HCT116 (cell line): ENCODE measurements around the gene SDK1. TPM values are rescaled to one million over a fixed set of nuclear protein-coding genes. Genes with fewer than 3 reads are reported as not detected.

Source experiments
- ATAC-seq: fragments of 200-7000 bp; cut with Tn5 transposase; 2 replicates; pipeline ENCODE4 v1.9.1; 2020; ENCODE audit warnings: mild to moderate bottlenecking, moderate library complexity
- BruUV-seq: library from RNA; stranded (reverse); fragments of 400-500 nt; replicated peaks from 2 replicates; lab custom pipeline; 2021; lab: Mats Ljungman, UMichigan
- CTCF ChIA-PET: fragments of 300-600 bp; sonication (Branson Sonifier 250); formaldehyde crosslinking; loops from one replicate; lab custom pipeline; 2021; ENCODE audit warnings: antibody characterized with exemption; lab: Charles Lee
- POLR2A ChIA-PET: fragments of 300-600, 350-600 bp; sonication (Branson Sonifier 250); formaldehyde crosslinking; loops from one replicate; lab custom pipeline; 2021; ENCODE audit warnings: antibody characterized with exemption; lab: Charles Lee
- RAD21 ChIA-PET, 2 experiments: fragments of 300-600 bp; sonication (Branson Sonifier 250); formaldehyde crosslinking; loops; one replicate each; lab custom pipeline; 2023; ENCODE audit warnings: low total read pairs in 2 of 2; ENCODE audit not compliant: uncharacterized antibody in 2 of 2, unreplicated experiment in 2 of 2, low non-redundant PET in 1 of 2; lab: Charles Lee
- DNase-seq: peaks from one replicate; pipeline ENCODE4 v3.0.0-alpha.2; 2010; ENCODE audit warnings: low read depth, low spot score
- H2AFZ ChIP-seq: fragments of 200-600 bp; shearing (Covaris generic), sonication (generic); 2 replicates; pipeline ENCODE4 v1.6.1; 2017; ENCODE audit warnings: low read depth, mixed run types, mixed read lengths, antibody characterized with exemption, low read length; ENCODE audit not compliant: poor library complexity, severe bottlenecking
- H3K27ac ChIP-seq: 2 replicates; pipeline ENCODE4 v1.5.1; 2012; ENCODE audit warnings: low read depth, low read length
- H3K27me3 ChIP-seq: fragments of 200-600 bp; sonication (generic); 2 replicates; pipeline ENCODE4 v1.6.1; 2016; ENCODE audit warnings: mixed run types, low read length, mixed read lengths; ENCODE audit not compliant: insufficient read depth
- H3K36me3 ChIP-seq, 2 experiments: fragments of 200-500 bp in 1 of 2; fragments of 200-600 bp in 1 of 2; sonication (Bioruptor generic) in 1 of 2; sonication (generic) in 1 of 2; 2 replicates each; pipeline versions ENCODE4 v1.5.1 to v1.6.1; 2014 to 2016; ENCODE audit warnings: low read length in 2 of 2, inconsistent platforms in 1 of 2, mixed read lengths in 1 of 2, mixed run types in 1 of 2; ENCODE audit not compliant: insufficient read depth in 2 of 2, control insufficient read depth in 1 of 2
- H3K4me1 ChIP-seq, 2 experiments: fragments of 200-600 bp in 1 of 2; sonication (generic) in 1 of 2; 2 replicates each; pipeline versions ENCODE4 v1.5.1 to v1.6.1; 2012 to 2017; ENCODE audit warnings: low read length in 2 of 2, inconsistent platforms in 1 of 2, mild to moderate bottlenecking in 1 of 2, mixed read lengths in 1 of 2, mixed run types in 1 of 2, moderate library complexity in 1 of 2; ENCODE audit not compliant: insufficient read depth in 2 of 2, control insufficient read depth in 1 of 2
- H3K4me2 ChIP-seq: fragments of 200-600 bp; sonication (generic); 2 replicates; pipeline ENCODE4 v1.6.1; 2017; ENCODE audit warnings: mixed run types, low read length, mixed read lengths
- H3K4me3 ChIP-seq, 2 experiments: fragments of 200-600 bp in 1 of 2; sonication (generic) in 1 of 2; replicated peaks in 1 of 2; 2 replicates each; pipeline ENCODE4 v1.5.1; 2011 to 2016; ENCODE audit warnings: low read length in 2 of 2, control low read depth in 1 of 2, low read depth in 1 of 2, mild to moderate bottlenecking in 1 of 2, mixed read lengths in 1 of 2, mixed run types in 1 of 2
- H3K79me2 ChIP-seq: fragments of 200-600 bp; sonication (generic); 2 replicates; pipeline ENCODE4 v1.6.1; 2017; ENCODE audit warnings: mild to moderate bottlenecking, mixed run types, low read length, moderate library complexity, mixed read lengths; ENCODE audit not compliant: insufficient read depth
- H3K9ac ChIP-seq: fragments of 200-600 bp; sonication (generic); 2 replicates; pipeline ENCODE4 v1.6.1; 2016; ENCODE audit warnings: low read length, mixed read lengths
- H3K9me2 ChIP-seq: fragments of 200-600 bp; sonication (generic), shearing (Covaris generic); 2 replicates; pipeline ENCODE4 v1.6.1; 2017; ENCODE audit warnings: mixed run types, mild to moderate bottlenecking, moderate library complexity; ENCODE audit not compliant: insufficient read depth
- H3K9me3 ChIP-seq, 2 experiments: fragments of 200-500 bp in 1 of 2; fragments of 200-600 bp in 1 of 2; sonication (Bioruptor generic) in 1 of 2; sonication (generic) in 1 of 2; 2 replicates each; pipeline ENCODE4 v1.6.1; 2014 to 2017; ENCODE audit warnings: low read length in 2 of 2, mixed read lengths in 2 of 2, inconsistent platforms in 1 of 2, low read depth in 1 of 2, mild to moderate bottlenecking in 1 of 2, mixed run types in 1 of 2, moderate library complexity in 1 of 2; ENCODE audit not compliant: control insufficient read depth in 1 of 2, insufficient read depth in 1 of 2
- H4K20me1 ChIP-seq: fragments of 200-600 bp; sonication (generic), shearing (Covaris generic); 2 replicates; pipeline ENCODE4 v1.6.1; 2017; ENCODE audit warnings: mixed run types, mild to moderate bottlenecking, moderate library complexity; ENCODE audit not compliant: insufficient read depth
- ELF1 ChIP-seq: IDR thresholded peaks from 2 replicates; pipeline ENCODE4 v1.6.1; 2012; ENCODE audit warnings: low read depth, borderline replicate concordance
- EZH2 ChIP-seq: fragments of 200-600 bp; sonication (generic); IDR thresholded peaks from 2 replicates; pipeline ENCODE4 v1.6.1; 2017; ENCODE audit warnings: antibody characterized with exemption, mixed run types
- EZH2phosphoT487 ChIP-seq: fragments of 200-600 bp; IDR thresholded peaks from 2 replicates; pipeline ENCODE4 v1.6.1; 2018; ENCODE audit warnings: antibody characterized with exemption, borderline replicate concordance
- SP1 ChIP-seq: IDR thresholded peaks from 2 replicates; pipeline ENCODE4 v1.6.1; 2012; ENCODE audit warnings: low read depth
- SRF ChIP-seq: IDR thresholded peaks from 2 replicates; pipeline ENCODE4 v1.6.1; 2012; ENCODE audit warnings: low read depth
- TCF7L2 ChIP-seq: IDR thresholded peaks from 2 replicates; pipeline ENCODE4 v1.7.0; 2011; ENCODE audit warnings: borderline replicate concordance, inconsistent platforms; ENCODE audit not compliant: insufficient read depth, insufficient read length; ENCODE audit errors: extremely low read depth
- YY1 ChIP-seq: IDR thresholded peaks from 2 replicates; pipeline ENCODE4 v1.6.1; 2011; ENCODE audit warnings: low read length, low read depth, moderate library complexity, mild to moderate bottlenecking; ENCODE audit not compliant: insufficient replicate concordance; ENCODE audit errors: extremely low read depth
- ZNF274 ChIP-seq: fragments of 200-500 bp; sonication (Bioruptor generic); IDR thresholded peaks from 2 replicates; pipeline ENCODE4 v1.6.1; 2014; ENCODE audit warnings: mild to moderate bottlenecking, low read depth, low read length, inconsistent platforms
- intact Hi-C: fragments of 100-400 bp; cut with micrococcal nuclease; formaldehyde crosslinking; loops from 2 replicates; pipeline ENCODE4 v1.10.0; 2022
- total RNA-seq: library from RNA; stranded (reverse); gene quantifications from one replicate; pipeline ENCODE4 v1.2.1, GENCODE V29; 2021; ENCODE audit not compliant: unreplicated experiment
- TF ChIP-seq, protein P1 (sequence below): IDR thresholded peaks from 2 replicates; pipeline ENCODE4 v1.6.1; 2011; ENCODE audit warnings: mild to moderate bottlenecking, low read length, moderate library complexity; ENCODE audit not compliant: insufficient replicate concordance; ENCODE audit errors: extremely low read depth
- TF ChIP-seq, protein P2 (sequence below): IDR thresholded peaks from 2 replicates; pipeline ENCODE4 v1.6.1; 2012; ENCODE audit warnings: low read depth

SDK1 gene
- total RNA-seq, 1 experiment from 2014 or later, result 0.05 TPM

DNA sequence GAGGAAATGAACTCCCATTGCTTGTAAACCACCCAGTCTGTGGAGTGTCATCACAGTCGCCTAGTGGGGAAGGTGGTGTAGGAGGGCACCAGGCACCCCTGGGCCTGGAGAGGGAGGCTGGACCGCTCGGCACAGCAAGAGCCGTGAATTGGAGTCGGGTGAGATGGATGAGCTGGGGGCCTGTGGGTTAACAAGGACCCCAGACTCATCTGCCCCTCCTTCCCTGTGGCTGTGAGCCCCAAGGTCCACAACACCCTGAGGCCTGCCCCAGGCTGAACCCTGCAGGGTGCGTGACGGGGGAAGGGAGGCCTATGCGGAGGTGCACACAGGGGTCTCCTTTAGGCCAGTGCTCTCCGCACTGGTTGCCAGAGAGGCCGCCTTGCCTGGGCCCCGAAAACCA is 799.6 kb downstream of the SDK1 start (continued):
- TF ChIP-seq EZH2phosphoT487 (no peak), EZH2 (no peak)

DNA sequence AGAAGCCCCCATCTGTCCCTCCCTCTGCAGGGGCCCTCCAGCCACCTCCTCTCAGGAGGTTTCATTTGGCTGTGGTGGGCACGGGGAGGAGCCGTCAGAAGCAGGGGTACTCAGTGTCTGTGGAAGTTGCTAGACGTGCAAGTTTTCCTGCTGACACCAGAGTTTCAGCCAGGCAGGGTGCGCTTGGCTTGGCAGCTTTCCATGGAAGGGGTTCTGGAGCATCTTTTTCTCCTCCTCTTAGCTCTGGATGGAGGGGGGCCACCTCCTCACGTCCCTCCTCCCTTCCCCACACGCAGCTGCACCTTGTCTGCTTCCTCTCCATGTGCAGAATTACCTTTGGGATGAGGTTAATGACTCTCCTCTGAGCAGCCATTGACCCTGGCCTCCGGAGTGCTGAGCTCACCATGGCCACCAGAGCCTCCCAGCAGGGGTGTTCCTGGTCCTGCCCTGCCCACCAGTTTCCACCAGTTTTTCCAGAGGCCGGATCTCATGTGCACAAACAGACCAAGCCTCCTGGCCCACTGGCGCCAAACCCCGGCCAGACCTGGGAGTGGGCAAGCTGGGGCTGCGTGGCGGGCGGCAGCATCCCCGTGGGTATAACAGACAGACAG is 801.3 kb downstream of the SDK1 start:
- Histone ChIP-seq H3K79me2 (no peaks in the 10 kb centered on the region), H3K4me1 (peaks cover 0 to 9% of the 10 kb centered on the region in 2 experiments; a peak in 3 of 4 replicates), H4K20me1 (no peaks in the 10 kb centered on the region), H3K9ac (no peak overlapping the region), H3K4me2 (no peak overlapping the region), H3K27me3 (no peaks in the 10 kb centered on the region), H3K4me3 (no peak overlapping the region), H2AFZ (no peak overlapping the region), H3K9me3 (no peaks in the 10 kb centered on the region), H3K9me2 (no peaks in the 10 kb centered on the region), H3K36me3 (no peaks in the 10 kb centered on the region), H3K27ac (no peak overlapping the region)
- BruUV-seq, result no TSS peak
- intact Hi-C loops, result no loop called here
- ATAC-seq (no peak), DNase-seq (no peak)
- ChIA-PET CTCF (interaction anchor here (1.8 to 2.3 kb wide), 2 partner anchors 9 to 377 kb away, joined by 6 to 11 read pairs; no protein-coding TSS in a partner anchor), RAD21 (no interaction called here), POLR2A (no interaction called here)
- TF ChIP-seq ZNF274 (no peak), SP1 (no peak), ELF1 (no peak), YY1 (no peak), TCF7L2 (no peak), SRF (no peak), EZH2phosphoT487 (no peak)
- TF ChIP-seq, protein P1, sequence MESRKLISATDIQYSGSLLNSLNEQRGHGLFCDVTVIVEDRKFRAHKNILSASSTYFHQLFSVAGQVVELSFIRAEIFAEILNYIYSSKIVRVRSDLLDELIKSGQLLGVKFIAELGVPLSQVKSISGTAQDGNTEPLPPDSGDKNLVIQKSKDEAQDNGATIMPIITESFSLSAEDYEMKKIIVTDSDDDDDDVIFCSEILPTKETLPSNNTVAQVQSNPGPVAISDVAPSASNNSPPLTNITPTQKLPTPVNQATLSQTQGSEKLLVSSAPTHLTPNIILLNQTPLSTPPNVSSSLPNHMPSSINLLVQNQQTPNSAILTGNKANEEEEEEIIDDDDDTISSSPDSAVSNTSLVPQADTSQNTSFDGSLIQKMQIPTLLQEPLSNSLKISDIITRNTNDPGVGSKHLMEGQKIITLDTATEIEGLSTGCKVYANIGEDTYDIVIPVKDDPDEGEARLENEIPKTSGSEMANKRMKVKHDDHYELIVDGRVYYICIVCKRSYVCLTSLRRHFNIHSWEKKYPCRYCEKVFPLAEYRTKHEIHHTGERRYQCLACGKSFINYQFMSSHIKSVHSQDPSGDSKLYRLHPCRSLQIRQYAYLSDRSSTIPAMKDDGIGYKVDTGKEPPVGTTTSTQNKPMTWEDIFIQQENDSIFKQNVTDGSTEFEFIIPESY, result no peak
- TF ChIP-seq, protein P2, sequence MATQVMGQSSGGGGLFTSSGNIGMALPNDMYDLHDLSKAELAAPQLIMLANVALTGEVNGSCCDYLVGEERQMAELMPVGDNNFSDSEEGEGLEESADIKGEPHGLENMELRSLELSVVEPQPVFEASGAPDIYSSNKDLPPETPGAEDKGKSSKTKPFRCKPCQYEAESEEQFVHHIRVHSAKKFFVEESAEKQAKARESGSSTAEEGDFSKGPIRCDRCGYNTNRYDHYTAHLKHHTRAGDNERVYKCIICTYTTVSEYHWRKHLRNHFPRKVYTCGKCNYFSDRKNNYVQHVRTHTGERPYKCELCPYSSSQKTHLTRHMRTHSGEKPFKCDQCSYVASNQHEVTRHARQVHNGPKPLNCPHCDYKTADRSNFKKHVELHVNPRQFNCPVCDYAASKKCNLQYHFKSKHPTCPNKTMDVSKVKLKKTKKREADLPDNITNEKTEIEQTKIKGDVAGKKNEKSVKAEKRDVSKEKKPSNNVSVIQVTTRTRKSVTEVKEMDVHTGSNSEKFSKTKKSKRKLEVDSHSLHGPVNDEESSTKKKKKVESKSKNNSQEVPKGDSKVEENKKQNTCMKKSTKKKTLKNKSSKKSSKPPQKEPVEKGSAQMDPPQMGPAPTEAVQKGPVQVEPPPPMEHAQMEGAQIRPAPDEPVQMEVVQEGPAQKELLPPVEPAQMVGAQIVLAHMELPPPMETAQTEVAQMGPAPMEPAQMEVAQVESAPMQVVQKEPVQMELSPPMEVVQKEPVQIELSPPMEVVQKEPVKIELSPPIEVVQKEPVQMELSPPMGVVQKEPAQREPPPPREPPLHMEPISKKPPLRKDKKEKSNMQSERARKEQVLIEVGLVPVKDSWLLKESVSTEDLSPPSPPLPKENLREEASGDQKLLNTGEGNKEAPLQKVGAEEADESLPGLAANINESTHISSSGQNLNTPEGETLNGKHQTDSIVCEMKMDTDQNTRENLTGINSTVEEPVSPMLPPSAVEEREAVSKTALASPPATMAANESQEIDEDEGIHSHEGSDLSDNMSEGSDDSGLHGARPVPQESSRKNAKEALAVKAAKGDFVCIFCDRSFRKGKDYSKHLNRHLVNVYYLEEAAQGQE, result no peak
